ENCODE results near the gene HS3ST4.

HS3ST4 gene

DNA sequence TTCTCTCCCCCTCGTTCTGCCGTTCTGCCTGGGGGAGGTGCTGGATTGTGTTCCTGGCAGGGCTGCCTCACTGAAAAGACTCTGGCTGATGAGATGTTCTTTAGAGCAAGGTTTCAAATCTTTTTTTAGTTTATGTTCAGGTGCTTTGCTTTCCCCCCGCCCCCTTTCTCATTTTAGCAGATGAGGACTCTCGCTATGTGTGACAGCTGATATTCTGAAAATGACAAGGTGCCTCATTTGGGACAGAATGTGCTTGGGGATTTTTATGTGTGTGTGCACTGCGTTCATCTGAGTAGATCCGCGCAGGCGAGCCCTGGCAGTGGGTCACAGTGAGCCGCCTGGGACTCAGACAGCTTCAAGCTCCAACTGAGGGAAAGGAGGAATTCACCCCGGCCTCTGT is 205.9 kb downstream of the HS3ST4 start:
- no peak for FAIRE-seq

DNA sequence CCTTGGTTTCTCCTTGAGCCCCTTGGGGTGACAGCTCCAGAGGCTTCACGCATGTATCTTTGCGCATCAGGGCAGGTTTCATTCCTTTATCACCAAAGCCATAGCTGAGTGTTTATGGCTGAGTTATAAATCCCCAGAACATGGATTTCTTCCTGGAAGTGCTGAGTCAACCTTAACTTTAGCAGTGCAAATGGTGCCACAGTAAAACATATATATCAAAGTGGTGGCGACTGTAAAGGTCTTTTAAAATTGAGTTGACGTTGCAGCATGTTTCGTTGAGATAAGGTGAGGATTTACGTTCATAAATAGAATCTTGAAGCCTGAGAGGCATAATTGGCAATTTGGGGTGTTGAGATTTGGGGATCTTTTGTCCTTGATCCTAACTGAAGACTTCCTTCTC is 214.1 kb downstream of the HS3ST4 start:
- no peak for FAIRE-seq

DNA sequence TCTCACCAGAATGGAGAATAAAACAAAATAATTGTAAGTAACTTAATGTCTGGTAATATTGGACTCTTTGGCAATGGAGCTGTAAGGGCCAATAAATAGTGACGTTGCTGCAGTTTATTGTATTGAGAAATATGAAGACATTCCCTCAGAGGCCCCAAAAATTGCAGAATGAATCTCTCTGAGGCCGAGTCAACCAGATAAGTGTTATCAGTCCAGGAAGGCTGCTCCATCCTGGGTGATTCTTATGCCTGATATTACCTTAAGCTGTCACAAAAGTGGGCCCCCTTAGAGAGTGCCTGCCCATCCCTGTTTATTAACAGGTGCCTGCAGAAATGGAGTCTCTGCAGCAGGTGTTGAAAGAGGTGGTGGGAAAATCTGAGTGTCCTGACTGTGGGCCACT is 219.2 kb downstream of the HS3ST4 start:
- FAIRE-seq: no peak

DNA sequence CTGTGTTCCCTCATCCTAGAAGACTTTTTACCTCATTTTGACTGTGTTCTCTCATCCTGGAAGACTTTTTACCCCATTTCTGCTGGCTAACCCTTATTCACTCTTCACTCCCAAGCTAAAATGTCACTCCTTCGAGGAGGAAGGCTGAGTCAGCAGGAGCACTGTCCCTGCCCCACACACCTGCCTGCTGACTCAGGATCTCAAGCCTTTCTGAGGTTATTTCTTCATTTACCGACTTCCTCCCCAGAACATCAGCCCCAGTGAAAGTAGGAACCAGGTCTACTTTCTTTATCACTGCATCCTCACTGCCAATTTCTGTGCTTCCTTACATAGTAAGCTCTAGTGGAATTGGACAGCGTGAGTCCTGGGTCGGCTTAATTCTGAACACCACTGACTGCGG is 220.6 kb downstream of the HS3ST4 start:
- FAIRE-seq: no peak

DNA sequence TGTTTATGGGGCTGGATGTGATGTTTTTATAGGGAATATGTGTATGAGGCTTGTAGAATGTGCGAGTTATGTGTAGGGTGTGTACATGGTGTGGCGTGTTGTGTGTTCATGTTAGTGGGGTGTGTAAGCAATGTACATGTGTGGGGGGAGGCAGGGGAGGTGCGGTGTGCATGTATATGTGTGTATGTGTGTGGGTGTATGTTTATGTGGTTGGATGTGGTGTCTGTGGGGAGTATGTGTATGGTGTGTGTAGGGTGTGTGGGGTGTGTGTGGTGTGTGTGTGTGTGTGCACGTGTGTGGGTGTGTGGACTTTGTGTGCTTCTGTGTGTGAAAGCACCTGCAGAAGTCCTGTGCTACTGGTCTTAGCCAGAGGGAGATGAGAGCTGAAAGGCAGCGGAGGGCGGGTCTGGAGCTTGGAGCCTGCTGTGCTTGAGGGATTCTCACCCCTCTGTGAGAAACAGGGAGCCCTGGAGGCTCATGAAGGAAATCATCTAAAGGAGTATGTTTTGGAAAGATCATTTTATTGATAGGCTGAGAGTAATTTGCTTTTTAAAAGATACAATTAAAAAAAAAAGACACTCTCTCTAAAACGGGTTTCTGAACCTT is 222.7 kb downstream of the HS3ST4 start:
- no peak for FAIRE-seq

DNA sequence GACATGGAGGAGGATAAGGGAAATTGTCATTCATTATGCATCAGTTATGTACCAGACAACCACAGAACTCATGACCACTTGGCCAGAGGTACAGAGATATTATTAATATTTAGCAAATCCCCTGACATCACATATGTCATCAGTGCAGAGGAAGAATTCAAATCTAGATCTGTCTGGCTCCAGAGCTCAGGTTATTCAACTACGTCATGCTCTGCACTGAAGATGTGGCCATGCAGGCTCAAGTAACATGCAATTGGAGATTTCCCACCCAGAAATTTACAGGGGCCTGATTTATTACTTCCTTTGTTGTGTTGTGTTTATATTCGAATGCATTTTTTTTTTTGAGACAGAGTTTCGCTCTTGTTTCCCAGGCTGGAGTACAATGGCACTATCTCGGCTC is 224.3 kb downstream of the HS3ST4 start:
- FAIRE-seq: no peak

DNA sequence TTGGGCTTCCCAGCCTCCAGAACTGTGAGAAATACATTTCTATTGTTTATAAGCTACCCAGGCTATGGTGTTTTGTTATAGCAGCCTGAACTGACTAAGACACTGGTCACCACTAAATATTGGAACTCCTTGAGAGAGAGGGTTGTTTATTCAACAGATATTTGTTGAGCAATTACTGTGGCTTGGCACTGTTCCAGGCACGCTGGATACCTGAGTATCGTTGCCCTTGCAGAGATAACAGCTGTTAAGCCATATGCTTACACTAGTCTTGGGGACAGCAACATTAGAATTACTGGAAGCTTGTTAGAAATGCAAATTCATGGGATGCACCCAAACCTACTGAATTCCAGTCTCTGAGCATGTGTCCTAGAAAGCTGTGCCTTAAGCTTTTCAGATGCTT is 230.7 kb downstream of the HS3ST4 start:
- FAIRE-seq: no peak

DNA sequence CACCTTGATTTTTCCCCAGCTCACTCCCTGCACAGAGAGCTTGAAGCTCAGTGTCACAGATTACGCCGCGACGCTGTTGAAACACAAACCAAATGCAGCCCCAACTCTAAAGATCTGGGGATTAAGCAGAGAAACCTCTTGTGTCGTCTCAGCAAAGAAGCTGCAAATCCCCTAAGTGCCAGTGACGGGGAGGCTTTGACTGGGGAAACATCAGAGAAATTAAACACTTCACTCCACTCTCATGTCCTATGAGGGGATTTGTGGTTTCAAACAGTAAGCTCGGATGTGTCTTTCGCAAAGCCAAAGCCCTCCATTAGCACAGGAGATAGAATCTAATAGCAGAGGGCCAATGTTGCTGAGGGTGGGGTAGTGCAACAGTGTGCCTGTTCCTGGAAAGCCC is 233.7 kb downstream of the HS3ST4 start:
- no peak for FAIRE-seq

DNA sequence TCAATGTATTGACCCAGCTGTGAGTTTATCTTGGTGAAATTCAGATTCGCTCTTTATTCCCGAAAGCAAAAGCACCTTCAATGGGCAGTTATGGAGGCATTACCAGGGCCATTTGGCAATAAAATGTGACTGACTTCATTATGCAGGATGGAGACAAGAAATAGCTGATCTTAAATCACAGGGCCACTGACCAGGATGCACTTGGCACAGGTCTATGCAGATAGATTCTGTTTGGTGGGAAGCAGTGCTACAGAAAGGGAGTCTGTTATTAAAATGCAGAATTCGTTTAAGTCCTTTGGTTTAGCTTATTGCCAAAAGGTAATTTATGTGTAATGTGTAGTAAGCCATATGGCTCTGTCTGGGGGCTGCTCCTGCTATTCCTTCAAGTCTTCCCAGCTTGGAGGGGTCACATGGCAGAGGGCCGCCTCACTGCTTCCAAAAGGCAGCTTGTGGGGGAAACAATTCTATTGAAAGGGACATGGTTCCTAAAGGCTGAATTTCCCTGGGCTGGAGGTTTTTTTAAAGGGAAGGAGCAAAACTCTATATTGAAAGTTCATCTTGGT is 239.8 kb downstream of the HS3ST4 start:
- FAIRE-seq: no peak

DNA sequence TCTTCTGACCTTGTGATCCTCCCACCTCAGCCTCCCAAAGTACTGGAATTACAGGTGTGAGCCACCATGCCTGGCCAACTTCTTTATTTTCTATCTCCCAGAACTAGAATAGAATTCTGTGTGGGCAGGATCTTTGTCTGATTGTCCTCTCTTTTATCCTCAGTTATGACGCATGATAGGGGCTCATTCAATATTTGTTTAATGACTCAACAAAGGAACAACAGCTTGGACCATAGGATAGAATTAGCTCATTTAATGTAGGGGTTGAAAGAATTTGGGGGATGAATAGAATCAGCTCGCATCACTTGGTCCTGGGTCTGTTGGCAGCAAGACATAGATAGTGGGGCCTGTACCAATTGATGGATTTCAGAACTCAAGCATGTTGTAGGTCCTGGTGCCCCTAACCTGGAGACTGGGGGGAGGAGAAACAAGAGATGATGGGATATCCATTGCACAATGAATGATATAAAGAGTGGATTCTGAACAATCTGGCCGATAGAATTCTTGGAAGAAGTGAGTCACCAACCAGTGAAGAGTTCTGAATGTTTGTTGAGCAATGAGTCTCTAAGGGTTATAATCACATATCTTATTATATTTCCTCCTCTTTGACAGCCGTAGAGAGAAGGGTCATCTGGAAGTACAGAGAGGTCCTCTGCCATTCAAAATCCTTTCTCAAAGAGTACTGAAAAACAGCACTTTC is 250.2 kb downstream of the HS3ST4 start:
- FAIRE-seq: no peak

DNA sequence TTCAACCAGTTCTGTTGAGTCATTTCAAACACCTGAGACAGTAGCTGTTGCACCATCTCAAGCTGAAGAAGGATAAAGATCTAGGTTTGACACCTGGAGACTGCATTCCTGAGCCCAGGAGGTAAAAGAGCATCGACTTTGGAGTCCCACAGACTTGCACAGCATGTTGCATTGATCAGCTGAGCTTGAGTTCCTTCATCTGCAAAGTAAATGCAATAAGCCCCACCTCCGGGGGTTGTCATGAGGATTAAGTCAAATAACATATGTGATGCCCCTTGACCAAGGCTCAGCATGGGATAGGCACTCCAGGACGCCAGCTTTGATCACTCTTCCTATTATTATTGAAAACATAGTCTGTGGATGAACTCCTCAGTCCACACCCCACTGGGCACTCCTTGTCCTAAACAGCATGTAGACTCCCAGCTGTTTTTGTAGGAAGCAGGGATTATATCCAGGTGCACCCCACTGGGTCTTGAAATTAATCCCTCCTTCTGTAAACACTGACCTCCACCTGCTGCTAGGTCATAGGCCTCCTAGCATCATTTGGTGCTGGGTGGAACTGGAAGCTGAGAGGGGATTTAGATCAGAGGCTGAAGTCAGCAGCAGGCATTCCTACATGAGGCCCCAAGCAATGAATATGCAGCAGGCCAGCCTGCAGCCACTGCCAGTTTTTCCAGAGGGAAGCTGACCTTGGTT is 259.0 kb downstream of the HS3ST4 start:
- FAIRE-seq: no peak

DNA sequence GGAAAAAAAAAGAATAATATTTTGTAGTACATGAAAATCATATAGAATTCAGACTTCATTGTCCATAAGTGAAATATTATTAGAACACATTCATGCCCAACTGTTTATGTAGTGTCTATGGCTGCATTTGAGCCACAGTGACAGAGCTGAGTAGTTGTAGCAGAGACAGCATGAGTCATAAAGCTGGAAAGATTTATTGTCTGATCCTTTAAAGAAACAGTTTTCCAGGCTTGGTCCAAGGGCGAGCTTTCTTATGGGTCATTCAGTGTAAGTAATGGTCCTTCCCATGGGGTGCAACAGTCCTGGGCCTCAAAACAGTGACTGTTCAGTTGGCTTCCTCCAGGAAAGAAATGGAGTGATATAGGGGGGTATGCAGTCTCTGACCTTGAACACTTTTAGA is 260.2 kb downstream of the HS3ST4 start:
- no peak for FAIRE-seq

DNA sequence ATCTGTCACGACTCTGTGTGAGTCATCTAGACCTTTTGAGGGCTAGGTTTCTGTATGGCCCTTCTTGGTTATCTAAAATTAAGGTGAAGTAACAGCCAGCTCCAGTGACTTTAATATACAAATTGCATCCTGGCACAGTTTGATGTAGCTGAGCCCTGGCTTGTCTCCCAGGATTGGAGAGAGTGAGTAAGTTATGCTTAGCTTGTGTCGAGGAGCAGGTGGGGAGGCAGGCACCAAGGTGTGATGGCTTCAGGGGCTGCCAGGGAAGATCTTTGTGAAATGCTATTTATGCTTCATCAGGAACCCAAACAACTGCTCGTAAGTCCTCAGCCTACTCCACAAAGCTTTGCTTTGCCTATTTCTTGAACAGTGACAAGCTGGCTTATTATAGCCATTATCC is 261.2 kb downstream of the HS3ST4 start:
- no peak for FAIRE-seq

DNA sequence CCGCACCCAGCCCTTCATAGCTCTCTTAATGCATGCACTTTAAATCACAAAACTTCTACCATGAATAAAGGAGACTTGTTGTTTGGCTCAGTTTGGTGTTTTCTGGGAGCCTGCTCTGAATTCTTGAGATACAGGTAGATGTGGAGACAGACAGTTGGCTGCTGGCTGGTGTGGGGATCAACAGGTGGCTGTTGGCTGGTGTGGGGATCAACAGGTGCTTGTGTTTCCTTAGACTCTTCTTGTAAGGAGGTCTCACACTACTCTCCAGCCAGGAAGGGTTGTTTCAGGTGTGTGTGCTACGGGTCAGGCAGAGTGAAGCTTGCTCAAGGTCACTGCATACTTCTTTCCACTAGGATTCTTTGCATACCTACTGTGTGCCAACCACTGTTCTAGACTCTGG is 265.9 kb downstream of the HS3ST4 start:
- no peak for FAIRE-seq

DNA sequence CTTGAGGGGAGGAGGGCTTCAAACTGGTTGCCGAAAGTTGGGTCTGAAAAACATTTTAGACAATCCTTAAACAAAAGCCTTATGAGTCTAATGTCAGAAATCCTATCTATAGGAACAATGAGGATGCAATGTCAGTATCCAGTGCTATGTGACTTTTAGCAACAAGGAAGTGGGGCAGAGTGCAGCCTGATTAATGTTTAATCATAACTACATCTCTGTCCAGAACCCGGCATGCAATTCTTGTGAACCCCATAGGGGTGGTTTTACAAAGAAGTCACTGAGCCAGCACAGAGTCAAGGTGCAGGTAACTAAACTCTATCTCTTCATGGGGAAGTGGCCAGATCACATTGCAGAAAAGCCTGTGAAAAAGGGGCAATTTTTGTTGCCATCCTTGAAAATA is 267.5 kb downstream of the HS3ST4 start:
- no peak for FAIRE-seq

DNA sequence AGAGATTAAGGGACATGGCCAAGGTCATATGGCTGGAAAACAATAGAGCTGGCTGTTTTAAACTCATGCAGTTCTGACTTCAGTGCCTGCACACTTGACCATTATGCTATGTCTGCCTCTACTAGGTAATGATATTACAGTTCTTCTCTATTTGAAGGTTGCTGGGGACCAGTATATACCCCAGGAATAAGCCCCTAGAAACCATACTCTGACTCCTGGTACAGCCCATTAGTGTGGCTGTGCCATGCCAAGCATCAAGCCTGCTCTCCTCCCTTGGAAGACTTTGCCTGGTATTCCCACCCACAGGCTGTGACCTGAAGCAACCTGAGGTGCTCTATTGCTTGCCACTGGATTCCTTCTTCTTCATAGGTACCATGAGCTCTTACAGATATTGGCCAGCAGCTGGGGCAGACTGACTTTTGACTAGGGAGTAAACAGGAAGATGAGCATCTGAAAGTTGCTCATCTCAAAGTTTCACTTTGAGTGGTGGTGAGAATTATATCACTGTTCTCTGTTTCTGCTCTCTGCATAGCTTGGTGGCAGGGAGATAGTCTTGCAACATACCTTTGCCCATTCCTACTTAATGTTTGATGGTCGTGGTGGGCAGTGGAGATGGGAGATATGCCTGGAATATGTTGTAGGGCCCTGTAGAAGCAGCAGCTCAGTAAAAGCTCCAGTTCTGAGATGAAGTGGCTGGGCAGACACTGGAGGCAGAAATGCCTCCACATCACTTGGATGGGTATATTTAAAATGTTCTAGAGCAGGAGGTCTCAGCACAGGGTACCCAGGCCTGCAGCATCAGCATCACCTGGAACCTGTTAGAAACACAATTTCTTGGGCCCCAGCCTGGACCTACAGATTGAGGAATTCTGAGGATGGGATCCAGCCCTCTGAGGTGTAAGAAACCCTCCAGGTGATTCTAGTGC is 274.7 kb downstream of the HS3ST4 start:
- no peak for FAIRE-seq

DNA sequence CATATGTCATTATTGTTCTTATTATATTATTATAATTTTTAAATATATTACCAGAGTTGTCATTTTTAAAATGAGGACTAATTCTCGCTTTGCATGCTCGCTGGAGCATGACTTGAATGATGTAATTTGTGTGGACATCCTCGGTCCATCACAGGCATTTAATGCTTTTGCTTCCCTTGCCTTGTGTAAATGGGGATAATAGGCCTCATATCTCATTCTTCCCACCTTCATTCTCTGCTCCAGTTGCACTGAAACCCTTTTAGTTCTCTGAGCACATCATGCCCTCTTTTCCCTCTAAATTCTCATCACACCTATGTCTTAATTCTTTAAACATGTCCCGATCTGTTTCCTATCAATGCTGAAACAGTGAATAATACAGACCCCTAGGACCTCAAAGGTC is 285.4 kb downstream of the HS3ST4 start:
- no peak for FAIRE-seq

DNA sequence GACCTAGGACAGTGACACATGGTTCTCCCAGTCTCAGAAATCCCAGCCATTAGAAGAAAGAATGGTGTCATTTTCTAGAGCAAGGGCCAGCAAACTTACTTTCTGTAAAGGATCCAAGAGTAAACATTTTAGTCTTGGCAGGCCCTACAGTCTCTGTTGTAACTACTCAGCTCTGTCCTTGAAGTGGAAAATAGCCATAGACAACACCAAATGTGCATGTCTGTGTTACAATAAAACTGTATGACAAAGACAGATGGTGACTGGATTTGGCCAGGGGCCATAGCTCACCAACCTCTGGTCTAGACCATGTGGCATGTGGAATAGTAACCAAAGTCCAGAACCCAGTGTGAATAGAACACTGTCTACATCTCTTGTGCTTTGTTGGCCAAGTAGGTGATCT is 286.5 kb downstream of the HS3ST4 start:
- no peak for FAIRE-seq

DNA sequence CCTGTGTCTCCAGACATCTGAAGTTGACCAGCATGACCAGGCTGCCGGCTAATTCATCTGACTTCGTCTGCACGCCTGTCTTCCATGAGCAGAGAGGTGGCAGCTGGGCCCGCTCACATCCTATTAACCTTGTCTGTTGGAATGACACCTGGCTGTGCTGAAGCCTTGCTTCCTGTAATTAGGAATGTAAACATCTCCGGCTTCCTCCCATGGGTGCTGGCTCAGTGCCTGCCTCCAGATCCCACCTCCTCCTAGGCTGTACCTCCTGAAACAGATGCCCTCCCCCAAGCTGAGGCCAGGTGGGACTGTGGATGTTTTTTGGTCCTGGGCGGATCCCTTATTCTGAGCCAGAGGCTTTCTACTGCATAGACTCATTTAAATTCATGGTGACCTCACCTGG is 296.3 kb downstream of the HS3ST4 start:
- no peak for FAIRE-seq

DNA sequence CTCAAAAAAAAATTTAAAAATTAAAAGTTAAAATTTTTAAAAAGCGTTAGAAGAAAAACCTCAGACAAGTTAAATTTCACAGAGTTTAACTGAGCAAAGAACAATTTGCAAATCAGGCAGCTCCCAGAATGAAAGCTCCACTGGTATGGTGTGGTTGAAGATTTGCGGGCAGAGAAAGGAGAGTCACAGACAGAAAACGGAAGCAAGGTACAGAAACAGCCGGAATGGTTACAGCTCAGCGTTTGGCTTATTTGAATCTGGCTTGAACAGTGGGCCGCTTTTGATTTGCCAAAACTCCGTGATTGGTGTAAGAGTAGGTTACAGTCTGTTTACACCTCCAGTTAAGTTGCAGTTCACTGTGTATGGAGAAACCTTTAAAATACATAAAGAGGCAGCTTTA is 297.1 kb downstream of the HS3ST4 start:
- no peak for FAIRE-seq

DNA sequence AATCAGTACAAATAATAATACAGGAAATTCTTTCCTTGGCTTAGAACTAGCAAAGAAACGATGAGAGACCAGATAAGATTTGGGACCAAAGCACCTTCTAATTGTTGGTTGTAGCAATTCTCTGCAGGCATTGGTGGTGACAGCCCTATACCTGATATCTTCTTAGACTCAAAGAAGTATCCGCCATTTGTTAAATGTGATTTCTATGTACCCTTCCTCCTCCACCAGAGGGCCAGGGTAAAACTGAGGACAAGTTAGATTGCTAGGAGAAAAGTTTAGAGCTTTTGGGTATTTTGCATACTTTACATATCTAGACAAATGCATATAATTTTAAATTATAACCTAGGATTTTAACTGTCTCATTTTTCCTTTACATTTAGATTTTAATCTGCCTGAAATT is 304.3 kb downstream of the HS3ST4 start:
- FAIRE-seq: no peak

DNA sequence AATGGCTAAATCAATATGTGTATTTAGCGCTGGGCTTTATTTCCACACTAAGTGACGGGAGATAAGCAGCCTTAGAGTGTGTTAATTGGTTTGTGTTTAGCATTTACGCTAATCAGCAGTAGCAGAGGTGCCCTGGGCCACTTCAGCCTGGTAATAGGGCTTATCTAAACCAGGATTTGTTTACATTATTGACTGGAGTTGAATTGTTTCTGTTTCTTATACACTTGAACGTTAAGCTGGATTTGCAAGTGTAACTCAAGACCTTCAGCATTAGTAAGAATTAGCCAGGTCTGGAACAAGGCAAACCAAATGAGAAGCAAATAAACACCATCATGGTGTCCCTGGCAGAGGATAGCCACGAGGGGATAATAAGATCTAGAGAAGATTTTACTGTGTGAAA is 313.6 kb downstream of the HS3ST4 start:
- no peak for FAIRE-seq

DNA sequence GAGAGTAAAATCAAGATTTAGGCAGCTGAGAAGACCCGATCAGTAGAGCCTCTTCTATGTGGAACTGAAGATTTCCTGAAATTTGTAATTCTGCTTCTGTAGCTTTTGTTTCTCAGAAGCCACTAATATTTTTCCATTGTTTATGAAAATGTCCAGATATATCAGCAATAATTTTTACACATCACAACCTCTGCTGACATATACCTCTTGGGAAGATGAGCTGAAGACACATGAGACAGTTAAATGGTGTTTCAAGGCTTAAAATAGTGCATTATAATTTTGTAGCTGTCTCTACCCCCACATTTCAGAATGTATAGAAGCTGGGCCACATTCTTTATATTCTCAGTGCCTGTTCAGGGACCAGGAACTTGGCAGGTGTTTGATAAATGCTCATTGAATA is 320.6 kb downstream of the HS3ST4 start:
- FAIRE-seq: no peak
